H9 (cell line): ENCODE results near the gene RAPGEF3. TPM values are rescaled to one million over a fixed set of nuclear protein-coding genes. Genes with fewer than 3 reads are reported as not detected.

ENCODE experiments used
- DNase-seq: peaks from one replicate; pipeline ENCODE4 v3.0.0-alpha.2; 2017
- H2AFZ ChIP-seq: one replicate; pipeline ENCODE4 v1.6.1; 2013; ENCODE audit warnings: mild to moderate bottlenecking, low read length, control low read depth, moderate library complexity
- H2AK5ac ChIP-seq: 2 replicates; pipeline ENCODE4 v1.6.1; 2013; ENCODE audit warnings: low read length, control low read depth, mixed read lengths; ENCODE audit not compliant: insufficient read length
- H2BK120ac ChIP-seq: one replicate; pipeline ENCODE4 v1.6.1; 2013; ENCODE audit warnings: low read depth, mild to moderate bottlenecking, low read length, control low read depth, inconsistent platforms; ENCODE audit not compliant: poor library complexity, severe bottlenecking
- H2BK12ac ChIP-seq: 2 replicates; pipeline ENCODE4 v1.6.1; 2013; ENCODE audit warnings: low read length, control low read depth, mixed read lengths, low read depth; ENCODE audit not compliant: insufficient read length
- H2BK15ac ChIP-seq: 2 replicates; pipeline ENCODE4 v1.6.1; 2013; ENCODE audit warnings: low read depth, low read length, control low read depth
- H2BK20ac ChIP-seq: one replicate; pipeline ENCODE4 v1.6.1; 2013; ENCODE audit warnings: low read depth, mild to moderate bottlenecking, low read length, control low read depth, inconsistent platforms; ENCODE audit not compliant: poor library complexity, severe bottlenecking
- H2BK5ac ChIP-seq: 2 replicates; pipeline ENCODE4 v1.6.1; 2013; ENCODE audit warnings: low read length, control low read depth, mixed read lengths; ENCODE audit not compliant: insufficient read length
- H3K14ac ChIP-seq: 2 replicates; pipeline ENCODE4 v1.6.1; 2013; ENCODE audit warnings: low read length, control low read depth; ENCODE audit not compliant: insufficient read depth
- H3K18ac ChIP-seq: 2 replicates; pipeline ENCODE4 v1.6.1; 2013; ENCODE audit warnings: low read depth, mild to moderate bottlenecking, mixed read lengths, low read length, control low read depth; ENCODE audit not compliant: insufficient read length
- H3K23ac ChIP-seq: 2 replicates; pipeline ENCODE4 v1.6.1; 2013; ENCODE audit warnings: low read length, control low read depth, mixed read lengths, low read depth; ENCODE audit not compliant: insufficient read length
- H3K23me2 ChIP-seq: 2 replicates; pipeline ENCODE4 v1.6.1; 2013; ENCODE audit warnings: low read depth, mild to moderate bottlenecking, mixed read lengths, low read length, control low read depth; ENCODE audit not compliant: insufficient read length, poor library complexity, severe bottlenecking
- H3K27ac ChIP-seq: 2 replicates; pipeline ENCODE4 v1.5.1; 2013; ENCODE audit warnings: low read length, control low read depth, mixed read lengths, low read depth; ENCODE audit not compliant: insufficient read length
- H3K27me3 ChIP-seq: 2 replicates; pipeline ENCODE4 v1.6.1; 2013; ENCODE audit warnings: low read length, control low read depth, inconsistent platforms; ENCODE audit not compliant: insufficient read depth
- H3K4ac ChIP-seq: 2 replicates; pipeline ENCODE4 v1.6.1; 2013; ENCODE audit warnings: low read depth, mild to moderate bottlenecking, control low read depth, inconsistent platforms, low read length, moderate library complexity
- H3K4me1 ChIP-seq: 2 replicates; pipeline ENCODE4 v1.6.1; 2013; ENCODE audit warnings: low read length, control low read depth, inconsistent platforms; ENCODE audit not compliant: insufficient read depth
- H3K4me2 ChIP-seq: 2 replicates; pipeline ENCODE4 v1.6.1; 2013; ENCODE audit warnings: low read length, control low read depth, mixed read lengths; ENCODE audit not compliant: insufficient read length, insufficient read depth
- H3K56ac ChIP-seq: 2 replicates; pipeline ENCODE4 v1.6.1; 2013; ENCODE audit warnings: low read depth, mild to moderate bottlenecking, mixed read lengths, low read length, control low read depth; ENCODE audit not compliant: insufficient read length
- H3K79me1 ChIP-seq: 2 replicates; pipeline ENCODE4 v1.6.1; 2013; ENCODE audit warnings: low read depth, mild to moderate bottlenecking, moderate library complexity, low read length, control low read depth, inconsistent platforms; ENCODE audit not compliant: insufficient read depth, poor library complexity, severe bottlenecking
- H3K79me2 ChIP-seq: 2 replicates; pipeline ENCODE4 v1.6.1; 2013; ENCODE audit warnings: low read length, control low read depth, inconsistent platforms; ENCODE audit not compliant: insufficient read depth
- H3K9ac ChIP-seq: 2 replicates; pipeline ENCODE4 v1.6.1; 2013; ENCODE audit warnings: low read length, control low read depth, mixed read lengths; ENCODE audit not compliant: insufficient read length; ENCODE audit errors: extremely low read depth
- H3K9me3 ChIP-seq: one replicate; pipeline ENCODE4 v1.6.1; 2013; ENCODE audit warnings: low read depth, low read length, inconsistent platforms; ENCODE audit not compliant: control insufficient read depth
- H3T11ph ChIP-seq: one replicate; pipeline ENCODE4 v1.6.1; 2013; ENCODE audit warnings: mild to moderate bottlenecking, low read length, control low read depth, inconsistent platforms
- H4K20me1 ChIP-seq: one replicate; pipeline ENCODE4 v1.6.1; 2013; ENCODE audit not compliant: control insufficient read depth, insufficient read length, insufficient read depth
- H4K5ac ChIP-seq: 2 replicates; pipeline ENCODE4 v1.6.1; 2013; ENCODE audit warnings: low read depth, mild to moderate bottlenecking, mixed read lengths, low read length, control low read depth; ENCODE audit not compliant: insufficient read length
- H4K8ac ChIP-seq: replicated peaks from 2 replicates; pipeline ENCODE4 v1.6.1; 2013; ENCODE audit warnings: low read length, control low read depth, mixed read lengths, low read depth; ENCODE audit not compliant: insufficient read length
- H4K91ac ChIP-seq: 2 replicates; pipeline ENCODE4 v1.6.1; 2013; ENCODE audit warnings: low read depth, mild to moderate bottlenecking, moderate library complexity, mixed read lengths, low read length, control low read depth; ENCODE audit not compliant: insufficient read length
- H3K27ac Mint-ChIP-seq, 3 experiments: 2 replicates in 2 of 3; 3 replicates in 1 of 3; pipeline ENCODE4 v1.8.0; 2020 to 2021; ENCODE audit warnings: mixed read lengths in 3 of 3, mild to moderate bottlenecking in 1 of 3, moderate library complexity in 1 of 3
- H3K27me3 Mint-ChIP-seq: 2 replicates; pipeline ENCODE4 v1.8.0; 2021; ENCODE audit warnings: low read depth, mild to moderate bottlenecking, moderate library complexity, mixed read lengths
- H3K36me3 Mint-ChIP-seq, 3 experiments: 2 replicates in 2 of 3; 3 replicates in 1 of 3; pipeline ENCODE4 v1.8.0; 2020 to 2021; ENCODE audit warnings: low read depth in 3 of 3, mixed read lengths in 3 of 3; ENCODE audit not compliant: insufficient read depth in 1 of 3
- H3K4me1 Mint-ChIP-seq, 2 experiments: 2 replicates each; pipeline ENCODE4 v1.8.0; 2020; ENCODE audit warnings: mixed read lengths in 2 of 2
- H3K4me3 Mint-ChIP-seq, 2 experiments: 2 replicates in 1 of 2; 3 replicates in 1 of 2; pipeline ENCODE4 v1.8.0; 2020 to 2021; ENCODE audit warnings: mild to moderate bottlenecking in 2 of 2, mixed read lengths in 2 of 2, moderate library complexity in 1 of 2
- H3K9me3 Mint-ChIP-seq, 2 experiments: 2 replicates in 1 of 2; 3 replicates in 1 of 2; pipeline ENCODE4 v1.8.0; 2020; ENCODE audit warnings: mild to moderate bottlenecking in 2 of 2, mixed read lengths in 2 of 2, moderate library complexity in 1 of 2
- CTCF ChIP-seq: fragments of 200-600 bp; sonication (generic); conservative IDR thresholded peaks from 3 replicates; pipeline ENCODE4 v1.8.0; 2021; ENCODE audit warnings: antibody characterized with exemption, mild to moderate bottlenecking
- WGBS: extraction: QIAGEN DNeasy Blood & Tissue Kit; methylation state at CpG from one replicate; pipeline ENCODE4 v1.1.7; 2013; ENCODE audit warnings: missing lambda C conversion rate, low lambda C conversion rate, mixed read lengths; ENCODE audit not compliant: insufficient read length; ENCODE audit errors: extremely low coverage; 5-methylcytosine and 5-hydroxymethylcytosine counted together
- total RNA-seq: library from RNA; stranded (reverse); gene quantifications from 2 replicates; pipeline ENCODE4 v1.2.1, GENCODE V29; 2021

Gene RAPGEF3
- total RNA-seq, 1 experiment from 2014 or later: 7.4 TPM

DNA sequence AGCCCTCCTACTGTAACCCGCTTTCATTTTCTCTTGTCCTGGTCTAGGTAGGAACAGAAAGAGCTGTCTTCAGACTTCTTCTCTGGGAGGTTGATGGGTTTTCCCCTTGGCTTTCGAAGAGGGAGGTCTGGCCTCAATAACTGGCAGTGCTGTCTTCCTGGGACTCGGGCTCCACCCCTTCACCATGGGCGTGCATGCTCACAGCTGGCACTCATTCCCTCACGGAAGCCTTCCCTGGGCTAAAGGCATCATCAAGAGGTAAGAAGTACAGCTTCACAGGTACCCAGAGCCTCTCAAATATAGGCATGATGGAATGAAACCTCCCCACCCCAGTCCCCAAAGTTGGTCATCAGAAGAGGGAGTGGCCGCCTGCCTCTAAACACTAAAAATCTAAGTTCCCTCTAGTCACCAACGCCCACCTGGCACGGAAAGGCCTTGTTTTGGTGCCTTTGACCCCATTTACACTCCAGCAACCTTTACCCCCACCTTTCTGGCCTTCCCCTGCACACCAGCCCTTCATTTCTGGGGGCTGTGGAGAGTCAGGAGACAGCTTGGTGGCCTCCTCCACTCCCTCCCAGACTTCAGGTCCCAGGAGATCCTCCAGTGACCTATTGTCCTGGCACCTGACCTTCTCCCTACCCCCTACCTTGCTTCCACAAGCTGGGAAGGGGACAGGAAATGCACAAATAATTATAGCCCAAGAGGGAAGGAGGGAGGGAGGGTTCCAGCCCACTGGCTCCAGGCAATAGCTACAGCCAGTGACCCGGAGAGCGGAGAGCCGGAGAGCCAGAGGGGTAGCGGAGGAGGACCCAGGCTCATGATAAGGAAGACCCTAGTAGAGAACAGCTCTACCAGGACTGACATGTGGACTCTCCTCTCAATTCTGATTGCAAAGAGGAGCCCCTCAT lies 2.8 kb downstream of the RAPGEF3 start:
- no peak overlapping the region for H4K91ac ChIP-seq
- H2AK5ac ChIP-seq: no peak overlapping the region
- no peak overlapping the region for H3K56ac ChIP-seq
- H3K4me1 ChIP-seq: peaks cover 25% of the 10 kb centered on the region
- H4K20me1 ChIP-seq: no peaks in the 10 kb centered on the region
- H2BK15ac ChIP-seq: no peak overlapping the region
- peaks cover 3% of the 10 kb centered on the region for H3K23me2 ChIP-seq
- H3T11ph ChIP-seq: no peak overlapping the region
- no peak overlapping the region for H3K4ac ChIP-seq
- H3K27me3 Mint-ChIP-seq: no peaks in the 10 kb centered on the region; the same call in none of the 2 replicates
- H3K14ac ChIP-seq: no peak overlapping the region; the same call in 1 of the 2 replicates
- H4K8ac ChIP-seq: no peak overlapping the region
- no peak overlapping the region for H3K4me2 ChIP-seq
- H3K9me3 Mint-ChIP-seq: no peaks in the 10 kb centered on the region
- H3K27ac ChIP-seq: no peak overlapping the region
- H2BK20ac ChIP-seq: no peak overlapping the region
- no peaks in the 10 kb centered on the region for H3K79me2 ChIP-seq
- H3K23ac ChIP-seq: no peak overlapping the region
- no peak overlapping the region for H2BK5ac ChIP-seq
- H3K4me1 Mint-ChIP-seq: peaks cover 25 to 34% of the 10 kb centered on the region in 2 experiments
- H3K9me3 ChIP-seq: no peaks in the 10 kb centered on the region
- H3K27me3 ChIP-seq: no peaks in the 10 kb centered on the region
- no peak overlapping the region for H3K18ac ChIP-seq
- no peak overlapping the region for H2BK12ac ChIP-seq
- no peak for TF ChIP-seq CTCF
- no peaks in the 10 kb centered on the region for H3K79me1 ChIP-seq
- H3K36me3 Mint-ChIP-seq: peaks cover 0 to 4% (median 0%) of the 10 kb centered on the region in 3 experiments; a peak in 3 of 7 replicates
- no CpG with 5 or more reads among the region's 12 CpGs for WGBS
- no peak for DNase-seq
- H2BK120ac ChIP-seq: no peak overlapping the region
- H3K27ac Mint-ChIP-seq: peak overlapping the region in 2 of 3 experiments; percentile 29 to 40; a peak in 1 of 7 replicates
- no peak overlapping the region for H3K9ac ChIP-seq
- 0 out of 5 replicates have a peak overlapping the region, but pooled peaks of 1 of the 2 experiments have one; percentile 0 for H3K4me3 Mint-ChIP-seq
- H4K5ac ChIP-seq: no peak overlapping the region
- H2AFZ ChIP-seq: no peak overlapping the region
